WTC11 (cell line): ENCODE data around the gene RGS11. TPM values are rescaled to one million over a fixed set of nuclear protein-coding genes. Genes with fewer than 3 reads are reported as not detected.

ENCODE experiments used
- ATAC-seq: fragments of 200-7000 bp; cut with Tn5 transposase; 2 replicates; pipeline ENCODE4 v1.10.0; 2021; ENCODE audit warnings: mild to moderate bottlenecking, moderate library complexity
- CTCF ChIA-PET: fragments of 300-600 bp; sonication (Branson Sonifier 250); formaldehyde crosslinking; loops from one replicate; lab custom pipeline; 2021; ENCODE audit warnings: antibody characterized with exemption; lab: Charles Lee
- POLR2A ChIA-PET: fragments of 350-600 bp; sonication (Branson Sonifier 250); formaldehyde crosslinking; loops from one replicate; lab custom pipeline; 2021; ENCODE audit warnings: antibody characterized with exemption; lab: Charles Lee
- DNase-seq: peaks from one replicate; pipeline ENCODE4 v3.0.0; 2021; ENCODE audit warnings: low spot score
- H3K27ac Mint-ChIP-seq: 2 replicates; pipeline ENCODE4 v1.8.0; 2021; ENCODE audit warnings: mixed read lengths
- H3K27me3 Mint-ChIP-seq: 2 replicates; pipeline ENCODE4 v1.8.0; 2021; ENCODE audit warnings: low read depth, mild to moderate bottlenecking, moderate library complexity, mixed read lengths
- H3K36me3 Mint-ChIP-seq: 2 replicates; pipeline ENCODE4 v1.8.0; 2021; ENCODE audit warnings: mixed read lengths
- H3K4me1 Mint-ChIP-seq: 2 replicates; pipeline ENCODE4 v1.8.0; 2022; ENCODE audit warnings: mixed read lengths
- H3K4me3 Mint-ChIP-seq: 2 replicates; pipeline ENCODE4 v1.8.0; 2021; ENCODE audit warnings: mild to moderate bottlenecking, moderate library complexity, mixed read lengths
- H3K9me3 Mint-ChIP-seq: 2 replicates; pipeline ENCODE4 v1.8.0; 2021; ENCODE audit warnings: mixed read lengths
- CBFB ChIP-seq: sonication (generic); formaldehyde crosslinking; IDR thresholded peaks from 2 replicates; pipeline ENCODE4 v1.8.1; 2022; ENCODE audit warnings: mild to moderate bottlenecking, low read depth, missing genetic modification reagents
- ESRRA ChIP-seq: sonication (generic); formaldehyde crosslinking; IDR thresholded peaks from 2 replicates; pipeline ENCODE4 v1.8.1; 2022; ENCODE audit warnings: mild to moderate bottlenecking, missing genetic modification reagents, borderline replicate concordance
- FOXK1 ChIP-seq: sonication (generic); formaldehyde crosslinking; IDR thresholded peaks from 2 replicates; pipeline ENCODE4 v1.8.0; 2022; ENCODE audit warnings: mild to moderate bottlenecking, moderate library complexity, missing genetic modification reagents
- GABPB1 ChIP-seq: sonication (generic); formaldehyde crosslinking; IDR thresholded peaks from 2 replicates; pipeline ENCODE4 v1.8.1; 2023; ENCODE audit warnings: mild to moderate bottlenecking, missing genetic modification reagents
- GRHL2 ChIP-seq: fragments of 250-450 bp; sonication (Bioruptor Pico); IDR thresholded peaks from 2 replicates; pipeline ENCODE4 v1.8.0; 2022; ENCODE audit warnings: mild to moderate bottlenecking, moderate library complexity; ENCODE audit not compliant: insufficient replicate concordance, severe bottlenecking
- GTF2I ChIP-seq: fragments of 250-450 bp; sonication (Bioruptor Pico); conservative IDR thresholded peaks from 2 replicates; pipeline ENCODE4 v1.4.0; 2021; ENCODE audit warnings: mild to moderate bottlenecking
- IRF2 ChIP-seq: sonication (generic); formaldehyde crosslinking; IDR thresholded peaks from 2 replicates; pipeline ENCODE4 v1.8.0; 2022; ENCODE audit warnings: low read depth, missing genetic modification reagents, borderline replicate concordance
- KAT7 ChIP-seq: sonication (generic); formaldehyde crosslinking; IDR thresholded peaks from 2 replicates; pipeline ENCODE4 v1.8.1; 2023; ENCODE audit warnings: missing genetic modification reagents, mild to moderate bottlenecking, borderline replicate concordance
- MAX ChIP-seq: sonication (generic); formaldehyde crosslinking; IDR thresholded peaks from 2 replicates; pipeline ENCODE4 v1.8.0; 2022; ENCODE audit warnings: mild to moderate bottlenecking, missing genetic modification reagents
- MYBL2 ChIP-seq: sonication (generic); formaldehyde crosslinking; IDR thresholded peaks from 2 replicates; pipeline ENCODE4 v1.8.1; 2023; ENCODE audit warnings: mild to moderate bottlenecking, moderate library complexity, missing genetic modification reagents
- NR1H2 ChIP-seq: sonication (generic); formaldehyde crosslinking; IDR thresholded peaks from 2 replicates; pipeline ENCODE4 v1.9.0; 2021; ENCODE audit warnings: mild to moderate bottlenecking, moderate library complexity, missing genetic modification reagents
- OVOL2 ChIP-seq: fragments of 250-450 bp; sonication (Bioruptor Pico); IDR thresholded peaks from 2 replicates; pipeline ENCODE4 v1.9.0; 2021; ENCODE audit warnings: mild to moderate bottlenecking, borderline replicate concordance
- PRDM15 ChIP-seq: sonication (generic); formaldehyde crosslinking; IDR thresholded peaks from 2 replicates; pipeline ENCODE4 v1.8.0; 2022; ENCODE audit warnings: missing genetic modification reagents
- TCF7 ChIP-seq: sonication (generic); formaldehyde crosslinking; IDR thresholded peaks from 2 replicates; pipeline ENCODE4 v1.8.0; 2022; ENCODE audit warnings: mild to moderate bottlenecking, low read depth, missing genetic modification reagents, moderate library complexity
- USF2 ChIP-seq: sonication (generic); formaldehyde crosslinking; IDR thresholded peaks from 2 replicates; pipeline ENCODE4 v1.8.1; 2023; ENCODE audit warnings: mild to moderate bottlenecking, missing genetic modification reagents, moderate library complexity
- ZNF263 ChIP-seq: sonication (generic); formaldehyde crosslinking; IDR thresholded peaks from 2 replicates; pipeline ENCODE4 v1.8.1; 2022; ENCODE audit warnings: low read depth, mild to moderate bottlenecking, moderate library complexity, missing genetic modification reagents
- ZNF425 ChIP-seq: fragments of 250-450 bp; sonication (Bioruptor Pico); conservative IDR thresholded peaks from 2 replicates; pipeline ENCODE4 v1.9.0; 2021; ENCODE audit warnings: mild to moderate bottlenecking
- total RNA-seq: library from RNA; stranded (reverse); gene quantifications from 3 replicates; pipeline ENCODE4 v1.2.3, GENCODE V29; 2021
- TF ChIP-seq, protein P1 (sequence below): sonication (generic); formaldehyde crosslinking; IDR thresholded peaks from 2 replicates; pipeline ENCODE4 v1.8.0; 2023; ENCODE audit warnings: missing genetic modification reagents, mild to moderate bottlenecking, borderline replicate concordance

Gene RGS11
- total RNA-seq, 1 experiment from 2014 or later: 1.8 TPM

- Mint-ChIP-seq H3K4me3 (no peak overlapping the region), H3K27me3 (peaks cover 30% of the 10 kb centered on the region), H3K36me3 (peaks cover 5% of the 10 kb centered on the region; the same call in 1 of the 2 replicates), H3K9me3 (no peaks in the 10 kb centered on the region), H3K27ac (no peak overlapping the region)
- no peak for ATAC-seq
- CTCF ChIA-PET: interaction anchor here (0.5 kb wide), 1 partner anchor 12 kb away, joined by 3 read pairs; no protein-coding TSS in a partner anchor
- TF ChIP-seq ESRRA (CRISPR knock-in tag): no peak
- TF ChIP-seq, all 79 proteins: peak for 0
- DNase-seq: no peak
- no peaks in the 10 kb centered on the region; the same call in 1 of the 2 replicates for H3K4me1 Mint-ChIP-seq
- POLR2A ChIA-PET: no interaction called here
Observed at GRCh38 chr16:281660-282255, 6.0 kb upstream of the RGS11 start.

- no peak for DNase-seq
- TF ChIP-seq TCF7 (no peak), KAT7 (CRISPR knock-in tag) (no peak), NR1H2 (CRISPR knock-in tag) (no peak), FOXK1 (no peak), PRDM15 (CRISPR knock-in tag) (no peak)
- peaks cover 36% of the 10 kb centered on the region for H3K27me3 Mint-ChIP-seq
- H3K27ac Mint-ChIP-seq: no peak overlapping the region
- peak; percentile 13 for ATAC-seq
- ChIA-PET POLR2A (no interaction called here), CTCF (interaction anchor here (1.0 to 2.6 kb wide), 2 partner anchors 72 to 184 kb away, joined by 4 to 11 read pairs; no protein-coding TSS in a partner anchor)
- no peaks in the 10 kb centered on the region for H3K36me3 Mint-ChIP-seq
- H3K4me1 Mint-ChIP-seq: no peaks in the 10 kb centered on the region; the same call in 1 of the 2 replicates
- H3K4me3 Mint-ChIP-seq: peak overlapping the region; percentile 60
- H3K9me3 Mint-ChIP-seq: no peaks in the 10 kb centered on the region
Observed at GRCh38 chr16:280991-281659, 5.4 kb upstream of the RGS11 start.

DNA sequence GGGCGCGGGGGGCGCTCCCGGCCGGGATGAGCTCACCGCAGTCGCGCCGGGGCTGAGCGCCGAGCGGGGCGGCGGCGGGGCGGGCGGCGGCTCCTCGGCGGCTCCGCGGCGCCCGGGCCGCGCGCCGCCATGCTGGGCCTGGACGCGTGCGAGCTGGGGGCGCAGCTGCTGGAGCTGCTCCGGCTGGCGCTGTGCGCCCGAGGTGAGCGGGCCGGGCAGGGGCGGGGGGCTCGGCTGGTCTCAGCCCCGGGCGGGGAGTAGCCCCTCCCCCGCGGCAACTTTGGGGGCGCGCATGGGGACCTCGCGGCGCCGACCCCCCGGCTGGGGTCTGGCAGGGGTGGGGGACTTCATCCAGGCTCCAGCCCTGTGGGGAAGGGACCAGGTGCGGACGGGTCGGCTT is 4.8 kb upstream of the RGS11 start, which contains the start of gene ARHGDIG:
ARHGDIG (plus strand) TSS at position 40 of the 400 bp plus-strand sequence; CDS start at position 130, 90 bp downstream.
- Mint-ChIP-seq H3K36me3 (no peaks in the 10 kb centered on the region), H3K9me3 (no peaks in the 10 kb centered on the region), H3K27me3 (peaks cover 37% of the 10 kb centered on the region), H3K4me1 (no peaks in the 10 kb centered on the region; the same call in 1 of the 2 replicates), H3K4me3 (peak within 1 kb of the TSS; percentile 60), H3K27ac (no peak within 1 kb of the TSS)
- peak; percentile 34 for ATAC-seq
- POLR2A ChIA-PET: interaction anchor here (0.6 kb wide), 1 partner anchor 75 kb away, joined by 3 read pairs; no protein-coding TSS in a partner anchor
- CTCF ChIA-PET: interaction anchor here (1.0 to 2.6 kb wide), 3 partner anchors 72 to 184 kb away, joined by 4 to 15 read pairs (median 11); no protein-coding TSS in a partner anchor
- no peak for DNase-seq
- TF ChIP-seq, protein P1, sequence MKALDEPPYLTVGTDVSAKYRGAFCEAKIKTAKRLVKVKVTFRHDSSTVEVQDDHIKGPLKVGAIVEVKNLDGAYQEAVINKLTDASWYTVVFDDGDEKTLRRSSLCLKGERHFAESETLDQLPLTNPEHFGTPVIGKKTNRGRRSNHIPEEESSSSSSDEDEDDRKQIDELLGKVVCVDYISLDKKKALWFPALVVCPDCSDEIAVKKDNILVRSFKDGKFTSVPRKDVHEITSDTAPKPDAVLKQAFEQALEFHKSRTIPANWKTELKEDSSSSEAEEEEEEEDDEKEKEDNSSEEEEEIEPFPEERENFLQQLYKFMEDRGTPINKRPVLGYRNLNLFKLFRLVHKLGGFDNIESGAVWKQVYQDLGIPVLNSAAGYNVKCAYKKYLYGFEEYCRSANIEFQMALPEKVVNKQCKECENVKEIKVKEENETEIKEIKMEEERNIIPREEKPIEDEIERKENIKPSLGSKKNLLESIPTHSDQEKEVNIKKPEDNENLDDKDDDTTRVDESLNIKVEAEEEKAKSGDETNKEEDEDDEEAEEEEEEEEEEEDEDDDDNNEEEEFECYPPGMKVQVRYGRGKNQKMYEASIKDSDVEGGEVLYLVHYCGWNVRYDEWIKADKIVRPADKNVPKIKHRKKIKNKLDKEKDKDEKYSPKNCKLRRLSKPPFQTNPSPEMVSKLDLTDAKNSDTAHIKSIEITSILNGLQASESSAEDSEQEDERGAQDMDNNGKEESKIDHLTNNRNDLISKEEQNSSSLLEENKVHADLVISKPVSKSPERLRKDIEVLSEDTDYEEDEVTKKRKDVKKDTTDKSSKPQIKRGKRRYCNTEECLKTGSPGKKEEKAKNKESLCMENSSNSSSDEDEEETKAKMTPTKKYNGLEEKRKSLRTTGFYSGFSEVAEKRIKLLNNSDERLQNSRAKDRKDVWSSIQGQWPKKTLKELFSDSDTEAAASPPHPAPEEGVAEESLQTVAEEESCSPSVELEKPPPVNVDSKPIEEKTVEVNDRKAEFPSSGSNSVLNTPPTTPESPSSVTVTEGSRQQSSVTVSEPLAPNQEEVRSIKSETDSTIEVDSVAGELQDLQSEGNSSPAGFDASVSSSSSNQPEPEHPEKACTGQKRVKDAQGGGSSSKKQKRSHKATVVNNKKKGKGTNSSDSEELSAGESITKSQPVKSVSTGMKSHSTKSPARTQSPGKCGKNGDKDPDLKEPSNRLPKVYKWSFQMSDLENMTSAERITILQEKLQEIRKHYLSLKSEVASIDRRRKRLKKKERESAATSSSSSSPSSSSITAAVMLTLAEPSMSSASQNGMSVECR: no peak
- TF ChIP-seq OVOL2 (CRISPR knock-in tag): no peak
- no peak for TF ChIP-seq ESRRA (CRISPR knock-in tag)
- no peak for TF ChIP-seq FOXK1
- no peak for TF ChIP-seq USF2 (CRISPR knock-in tag)
- no peak for TF ChIP-seq ZNF425 (CRISPR knock-in tag)
- no peak for TF ChIP-seq GRHL2
- TF ChIP-seq CBFB (CRISPR knock-in tag): no peak
- TF ChIP-seq MAX (CRISPR knock-in tag): no peak
- no peak for TF ChIP-seq ZNF263 (CRISPR knock-in tag)
- no peak for TF ChIP-seq GTF2I (CRISPR knock-in tag)
- no peak for TF ChIP-seq GABPB1
- TF ChIP-seq MYBL2 (CRISPR knock-in tag): no peak
- TF ChIP-seq IRF2 (CRISPR knock-in tag): no peak
